GM12878 (cell line): Measurements from ENCODE around the gene KRT80. TPM values are rescaled to one million over a fixed set of nuclear protein-coding genes. Genes with fewer than 3 reads are reported as not detected.

Experiments used
- BHLHE40 ChIP-seq, 2 experiments: fragments of 450-650 bp in 1 of 2; IDR thresholded peaks; 2 replicates each; pipeline ENCODE4 v1.6.1; 2011 to 2017; ENCODE audit warnings: low read depth in 2 of 2, borderline replicate concordance in 1 of 2, improper control_type of control experiment in 1 of 2, low read length in 1 of 2, mild to moderate bottlenecking in 1 of 2
- CBX3 ChIP-seq: fragments of 200-600 bp; sonication (generic); IDR thresholded peaks from 2 replicates; pipeline ENCODE4 v1.6.1; 2016; ENCODE audit warnings: low read depth, borderline replicate concordance
- FOS ChIP-seq: IDR thresholded peaks from 3 replicates; pipeline ENCODE4 v1.6.1; 2011; ENCODE audit warnings: borderline replicate concordance; ENCODE audit not compliant: insufficient read length; ENCODE audit errors: extremely low read depth
- HCFC1 ChIP-seq: fragments of 150-350 bp; IDR thresholded peaks from 2 replicates; pipeline ENCODE4 v1.6.1; 2014; ENCODE audit warnings: low read length
- PML ChIP-seq: IDR thresholded peaks from 2 replicates; pipeline ENCODE4 v1.6.1; 2012; ENCODE audit warnings: low read length, inconsistent platforms
- SMAD1 ChIP-seq: fragments of 450-650 bp; IDR thresholded peaks from 2 replicates; pipeline ENCODE4 v1.6.1; 2018; ENCODE audit warnings: mild to moderate bottlenecking, low read depth; ENCODE audit not compliant: partially characterized antibody
- TCF7 ChIP-seq: IDR thresholded peaks from 2 replicates; pipeline ENCODE4 v1.6.1; 2014; ENCODE audit warnings: antibody characterized with exemption, borderline replicate concordance
- ZZZ3 ChIP-seq: IDR thresholded peaks from 2 replicates; pipeline ENCODE4 v1.6.1; 2011; ENCODE audit warnings: low read depth; ENCODE audit not compliant: control insufficient read depth, insufficient read length
- polyA plus RNA-seq, 11 experiments: library from polyadenylated mRNA; depleted of rRNA in 4 of 11; unstranded in 6 of 11; stranded (reverse) in 5 of 11; fragments of >200 nt; fragmentation: Nextera tagmentation in 4 of 11; fragmentation: Illumina TruSeq in 1 of 11; extraction: Ambion mirVana in 4 of 11; extraction: Trizol in 1 of 11; gene quantifications; 1 replicate in 1 of 11; 2 replicates in 10 of 11; pipeline versions ENCODE4 v1.2.1 to v1.2.3, GENCODE V29; 2011 to 2016; ENCODE audit warnings: inconsistent platforms in 2 of 11, missing spikeins in 2 of 11, low read depth in 1 of 11
- total RNA-seq, 4 experiments: library from RNA; depleted of rRNA in 3 of 4; stranded (reverse); fragments of >200 nt in 3 of 4; fragmentation: Illumina TruSeq in 1 of 4; extraction: Trizol in 1 of 4; gene quantifications; 2 replicates each; pipeline versions ENCODE4 v1.2.1 to v1.2.3, GENCODE V29; 2013 to 2021
- TF ChIP-seq, protein P1 (sequence below): IDR thresholded peaks from 2 replicates; pipeline ENCODE4 v1.6.1; 2012; ENCODE audit warnings: improper control_type of control experiment, low read depth, low read length; ENCODE audit not compliant: insufficient replicate concordance
- TF ChIP-seq, protein P2 (sequence below): IDR thresholded peaks from 2 replicates; pipeline ENCODE4 v1.6.1; 2011; ENCODE audit warnings: low read depth, mild to moderate bottlenecking, low read length, moderate library complexity, borderline replicate concordance; ENCODE audit errors: extremely low read depth

The KRT80 gene
- total and polyA plus RNA-seq, 10 of the 15 experiments (the other 5 are each of a cell fraction or from before 2014, with no cell fraction given): 0.01 TPM; not detected in 9

GRCh38 chr12:52197371-52198231 is 5.8 kb upstream of the KRT80 start (continued):
- TF ChIP-seq PML (no peak), CBX3 (no peak), BHLHE40 (IDR thresholded peaks at IDR 0.05; ENCODE audit: borderline replicate concordance in 1 of 2, low read depth in 2 of 2, low read length in 1 of 2) (no peak), SMAD1 (no peak), FOS (no peak), ZZZ3 (no peak), TCF7 (no peak), HCFC1 (no peak)
- TF ChIP-seq, protein P1, sequence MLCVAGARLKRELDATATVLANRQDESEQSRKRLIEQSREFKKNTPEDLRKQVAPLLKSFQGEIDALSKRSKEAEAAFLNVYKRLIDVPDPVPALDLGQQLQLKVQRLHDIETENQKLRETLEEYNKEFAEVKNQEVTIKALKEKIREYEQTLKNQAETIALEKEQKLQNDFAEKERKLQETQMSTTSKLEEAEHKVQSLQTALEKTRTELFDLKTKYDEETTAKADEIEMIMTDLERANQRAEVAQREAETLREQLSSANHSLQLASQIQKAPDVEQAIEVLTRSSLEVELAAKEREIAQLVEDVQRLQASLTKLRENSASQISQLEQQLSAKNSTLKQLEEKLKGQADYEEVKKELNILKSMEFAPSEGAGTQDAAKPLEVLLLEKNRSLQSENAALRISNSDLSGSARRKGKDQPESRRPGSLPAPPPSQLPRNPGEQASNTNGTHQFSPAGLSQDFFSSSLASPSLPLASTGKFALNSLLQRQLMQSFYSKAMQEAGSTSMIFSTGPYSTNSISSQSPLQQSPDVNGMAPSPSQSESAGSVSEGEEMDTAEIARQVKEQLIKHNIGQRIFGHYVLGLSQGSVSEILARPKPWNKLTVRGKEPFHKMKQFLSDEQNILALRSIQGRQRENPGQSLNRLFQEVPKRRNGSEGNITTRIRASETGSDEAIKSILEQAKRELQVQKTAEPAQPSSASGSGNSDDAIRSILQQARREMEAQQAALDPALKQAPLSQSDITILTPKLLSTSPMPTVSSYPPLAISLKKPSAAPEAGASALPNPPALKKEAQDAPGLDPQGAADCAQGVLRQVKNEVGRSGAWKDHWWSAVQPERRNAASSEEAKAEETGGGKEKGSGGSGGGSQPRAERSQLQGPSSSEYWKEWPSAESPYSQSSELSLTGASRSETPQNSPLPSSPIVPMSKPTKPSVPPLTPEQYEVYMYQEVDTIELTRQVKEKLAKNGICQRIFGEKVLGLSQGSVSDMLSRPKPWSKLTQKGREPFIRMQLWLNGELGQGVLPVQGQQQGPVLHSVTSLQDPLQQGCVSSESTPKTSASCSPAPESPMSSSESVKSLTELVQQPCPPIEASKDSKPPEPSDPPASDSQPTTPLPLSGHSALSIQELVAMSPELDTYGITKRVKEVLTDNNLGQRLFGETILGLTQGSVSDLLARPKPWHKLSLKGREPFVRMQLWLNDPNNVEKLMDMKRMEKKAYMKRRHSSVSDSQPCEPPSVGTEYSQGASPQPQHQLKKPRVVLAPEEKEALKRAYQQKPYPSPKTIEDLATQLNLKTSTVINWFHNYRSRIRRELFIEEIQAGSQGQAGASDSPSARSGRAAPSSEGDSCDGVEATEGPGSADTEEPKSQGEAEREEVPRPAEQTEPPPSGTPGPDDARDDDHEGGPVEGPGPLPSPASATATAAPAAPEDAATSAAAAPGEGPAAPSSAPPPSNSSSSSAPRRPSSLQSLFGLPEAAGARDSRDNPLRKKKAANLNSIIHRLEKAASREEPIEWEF: no peak
- TF ChIP-seq, protein P2, sequence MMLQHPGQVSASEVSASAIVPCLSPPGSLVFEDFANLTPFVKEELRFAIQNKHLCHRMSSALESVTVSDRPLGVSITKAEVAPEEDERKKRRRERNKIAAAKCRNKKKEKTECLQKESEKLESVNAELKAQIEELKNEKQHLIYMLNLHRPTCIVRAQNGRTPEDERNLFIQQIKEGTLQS: no peak
- TF ChIP-seq, all 136 proteins: peak for 0
